KMS-11 (cell line): ENCODE data around the gene TTC3.

Experiments used
- H2AFZ ChIP-seq: fragments of 200-600 bp; sonication (generic); 2 replicates; pipeline ENCODE4 v1.6.1; 2016; ENCODE audit warnings: antibody characterized with exemption, mixed run types, low read depth
- H3K27ac ChIP-seq: fragments of 200-600 bp; sonication (generic); 2 replicates; pipeline ENCODE4 v1.6.1; 2016; ENCODE audit warnings: mild to moderate bottlenecking, mixed run types
- H3K27me3 ChIP-seq: fragments of 200-600 bp; sonication (generic); 2 replicates; pipeline ENCODE4 v1.6.1; 2017; ENCODE audit warnings: mild to moderate bottlenecking, low read depth, mixed run types, moderate library complexity; ENCODE audit not compliant: insufficient read depth
- H3K36me3 ChIP-seq: fragments of 200-600 bp; sonication (generic); 2 replicates; pipeline ENCODE4 v1.6.1; 2017; ENCODE audit warnings: mild to moderate bottlenecking, mixed run types; ENCODE audit not compliant: insufficient read depth
- H3K4me1 ChIP-seq: fragments of 200-600 bp; sonication (generic); 2 replicates; pipeline ENCODE4 v1.6.1; 2016; ENCODE audit warnings: mild to moderate bottlenecking, low read depth, mixed run types; ENCODE audit not compliant: poor library complexity, severe bottlenecking
- H3K4me2 ChIP-seq: fragments of 200-600 bp; sonication (generic); 2 replicates; pipeline ENCODE4 v1.7.0; 2016; ENCODE audit warnings: mild to moderate bottlenecking, mixed run types
- H3K4me3 ChIP-seq: fragments of 200-600 bp; sonication (generic); IDR thresholded peaks from 2 replicates; pipeline ENCODE4 v1.6.1; 2017; ENCODE audit warnings: low read depth, low read length, mixed read lengths; ENCODE audit not compliant: insufficient read depth
- H3K79me2 ChIP-seq: fragments of 200-600 bp; sonication (generic); 2 replicates; pipeline ENCODE4 v1.6.1; 2016; ENCODE audit warnings: low read depth, mixed run types; ENCODE audit not compliant: insufficient read depth
- H3K9ac ChIP-seq: fragments of 200-600 bp; sonication (generic); 2 replicates; pipeline ENCODE4 v1.6.1; 2016; ENCODE audit warnings: mild to moderate bottlenecking, mixed run types
- H4K20me1 ChIP-seq: fragments of 200-600 bp; sonication (generic); 2 replicates; pipeline ENCODE4 v1.6.1; 2016; ENCODE audit warnings: mild to moderate bottlenecking, mixed run types; ENCODE audit not compliant: insufficient read depth
- TF ChIP-seq, protein P1 (sequence below): fragments of 200-600 bp; sonication (generic); conservative IDR thresholded peaks from 2 replicates; pipeline ENCODE4 v1.6.1; 2017; ENCODE audit warnings: low read depth, mild to moderate bottlenecking, antibody characterized with exemption, low read length, moderate library complexity, mixed read lengths

Gene TTC3

DNA sequence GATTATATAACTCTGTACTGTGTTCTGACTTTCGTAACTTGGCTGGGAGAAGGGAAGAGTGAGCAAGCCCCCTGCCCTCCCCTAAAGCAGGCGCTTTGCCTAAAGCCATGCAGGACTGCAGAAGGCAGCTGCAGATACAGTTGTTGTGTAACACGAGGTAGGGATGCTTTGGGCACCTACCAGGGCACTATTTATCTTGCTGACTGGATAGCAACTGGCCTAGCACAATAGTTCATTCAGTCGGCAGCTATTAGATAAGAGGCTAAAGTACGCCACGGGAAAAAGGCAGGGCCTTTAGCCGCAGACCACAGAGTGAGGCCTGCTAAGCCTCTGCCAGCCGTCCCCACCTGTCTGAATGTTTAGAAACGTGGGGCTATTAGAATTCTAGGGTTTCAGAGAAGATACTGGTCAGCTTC, 80.9 kb downstream of the TTC3 start:
- Histone ChIP-seq H3K9ac (no peak overlapping the region), H3K4me1 (no peaks in the 10 kb centered on the region), H2AFZ (no peak overlapping the region), H3K79me2 (no peaks in the 10 kb centered on the region), H3K36me3 (no peaks in the 10 kb centered on the region), H4K20me1 (no peaks in the 10 kb centered on the region), H3K4me3 (no peak overlapping the region), H3K4me2 (no peak overlapping the region), H3K27me3 (no peaks in the 10 kb centered on the region), H3K27ac (no peak overlapping the region)
- TF ChIP-seq, protein P1, sequence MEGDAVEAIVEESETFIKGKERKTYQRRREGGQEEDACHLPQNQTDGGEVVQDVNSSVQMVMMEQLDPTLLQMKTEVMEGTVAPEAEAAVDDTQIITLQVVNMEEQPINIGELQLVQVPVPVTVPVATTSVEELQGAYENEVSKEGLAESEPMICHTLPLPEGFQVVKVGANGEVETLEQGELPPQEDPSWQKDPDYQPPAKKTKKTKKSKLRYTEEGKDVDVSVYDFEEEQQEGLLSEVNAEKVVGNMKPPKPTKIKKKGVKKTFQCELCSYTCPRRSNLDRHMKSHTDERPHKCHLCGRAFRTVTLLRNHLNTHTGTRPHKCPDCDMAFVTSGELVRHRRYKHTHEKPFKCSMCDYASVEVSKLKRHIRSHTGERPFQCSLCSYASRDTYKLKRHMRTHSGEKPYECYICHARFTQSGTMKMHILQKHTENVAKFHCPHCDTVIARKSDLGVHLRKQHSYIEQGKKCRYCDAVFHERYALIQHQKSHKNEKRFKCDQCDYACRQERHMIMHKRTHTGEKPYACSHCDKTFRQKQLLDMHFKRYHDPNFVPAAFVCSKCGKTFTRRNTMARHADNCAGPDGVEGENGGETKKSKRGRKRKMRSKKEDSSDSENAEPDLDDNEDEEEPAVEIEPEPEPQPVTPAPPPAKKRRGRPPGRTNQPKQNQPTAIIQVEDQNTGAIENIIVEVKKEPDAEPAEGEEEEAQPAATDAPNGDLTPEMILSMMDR, result no peak

GRCh38 chr21:37155186-37155585, 82.1 kb downstream of the TTC3 start:
- no peaks in the 10 kb centered on the region for H3K27me3 ChIP-seq
- H3K79me2 ChIP-seq, result no peaks in the 10 kb centered on the region

DNA sequence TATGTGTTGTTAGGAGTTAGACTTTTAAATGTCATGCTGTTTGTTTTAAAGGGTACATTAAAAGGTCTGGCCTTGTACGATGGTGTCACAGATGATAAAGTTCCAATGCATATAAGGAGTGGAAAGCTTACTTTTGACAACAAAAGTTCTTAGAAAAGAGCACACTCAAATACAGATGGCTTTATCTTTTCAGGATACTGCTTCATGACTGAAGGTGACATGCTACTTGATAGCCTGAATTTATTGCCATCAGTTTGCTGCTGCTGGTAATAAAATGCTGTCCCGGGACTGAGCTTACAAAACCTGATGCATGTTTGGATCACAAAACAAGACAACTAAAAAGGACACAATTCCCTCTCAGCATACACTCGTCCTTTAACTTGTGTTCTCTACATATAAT, 84.9 kb downstream of the TTC3 start:
- H4K20me1 ChIP-seq, result no peaks in the 10 kb centered on the region
- H2AFZ ChIP-seq, result no peak overlapping the region
- no peaks in the 10 kb centered on the region for H3K4me1 ChIP-seq
- H3K9ac ChIP-seq, result no peak overlapping the region
- no peak overlapping the region for H3K27ac ChIP-seq
- TF ChIP-seq, protein P1, result no peak
- H3K79me2 ChIP-seq, result no peaks in the 10 kb centered on the region
- no peaks in the 10 kb centered on the region for H3K27me3 ChIP-seq
- H3K36me3 ChIP-seq, result no peaks in the 10 kb centered on the region
- H3K4me3 ChIP-seq, result no peak overlapping the region
- no peak overlapping the region for H3K4me2 ChIP-seq

More at GRCh38 chr21:37155186-37155585, 82.1 kb downstream of the TTC3 start:
- Histone ChIP-seq H3K27ac (no peak overlapping the region), H3K4me1 (no peaks in the 10 kb centered on the region), H3K4me2 (no peak overlapping the region), H3K9ac (no peak overlapping the region), H4K20me1 (no peaks in the 10 kb centered on the region), H2AFZ (no peak overlapping the region), H3K4me3 (no peak overlapping the region), H3K36me3 (no peaks in the 10 kb centered on the region)
- TF ChIP-seq, protein P1, result no peak

DNA sequence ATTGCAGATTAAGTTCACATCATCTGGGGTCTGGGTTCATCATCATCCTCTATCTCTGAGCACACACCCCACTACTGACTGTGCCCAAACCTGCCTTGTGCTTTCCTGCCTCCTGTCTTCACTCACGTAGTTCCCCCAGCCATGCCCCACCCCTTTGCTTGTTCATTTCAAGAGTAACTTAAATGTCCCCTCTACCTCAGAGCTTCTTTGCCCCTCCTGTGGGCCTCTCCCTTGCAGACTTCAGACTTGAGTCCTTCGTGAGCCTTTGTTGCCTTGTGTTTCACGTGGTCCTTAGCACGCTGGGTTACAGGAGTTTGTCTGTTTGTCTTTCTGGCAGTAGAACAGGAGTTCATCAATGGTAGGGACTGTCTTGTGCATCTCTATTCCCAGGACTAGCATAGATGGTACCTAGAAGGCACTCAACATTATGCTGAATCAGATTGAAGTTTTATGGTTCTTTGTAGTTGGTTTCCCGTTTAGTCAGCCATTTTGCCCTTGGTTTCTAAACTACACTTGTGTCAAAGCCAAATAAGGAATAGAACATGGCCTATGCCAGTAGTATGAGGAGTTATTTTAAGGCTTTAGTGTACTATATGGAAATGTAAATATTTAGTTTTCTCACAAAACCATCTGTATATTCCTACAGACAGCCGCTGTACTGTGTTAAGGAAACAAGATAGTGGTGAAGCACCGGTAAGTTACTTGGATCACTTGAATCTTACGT, 86.2 kb downstream of the TTC3 start:
- H3K36me3 ChIP-seq, result no peaks in the 10 kb centered on the region; the same call in 1 of the 2 replicates
- no peak overlapping the region for H3K27ac ChIP-seq

More for the DNA sequence above, 86.2 kb downstream of the TTC3 start:
- Histone ChIP-seq H3K79me2 (no peaks in the 10 kb centered on the region), H2AFZ (no peak overlapping the region), H3K27me3 (no peaks in the 10 kb centered on the region), H3K4me3 (no peak overlapping the region), H3K9ac (no peak overlapping the region), H4K20me1 (no peaks in the 10 kb centered on the region), H3K4me2 (no peak overlapping the region), H3K4me1 (peaks cover under 1% of the 10 kb centered on the region)
- TF ChIP-seq, protein P1, result no peak
